Measurements from ENCODE around the gene CDC14A.
A peak's percentile ranks its signal among the peaks of the same experiment; 100 is the strongest.
"Not testable (repeated sequence)": the region's sequence is repeated elsewhere in the genome, so short reads cannot be mapped to it uniquely, and the experiment has no call there.

The CDC14A gene

GRCh38 chr1:100390531-100390930, 38.2 kb downstream of the CDC14A start:
- no peaks in the 10 kb centered on the region for H3K9me3 ChIP-seq (ENCODE audit: control insufficient read depth, insufficient read depth, low read length)
- no peak overlapping the region for H3K9ac ChIP-seq (ENCODE audit: low read depth, low read length)
- H3K4me1 ChIP-seq (ENCODE audit: insufficient read depth, low read length), result peaks cover 16% of the 10 kb centered on the region
- H3K36me3 ChIP-seq (ENCODE audit: insufficient read depth, low read length), result no peaks in the 10 kb centered on the region; the same call in 1 of the 2 replicates

DNA sequence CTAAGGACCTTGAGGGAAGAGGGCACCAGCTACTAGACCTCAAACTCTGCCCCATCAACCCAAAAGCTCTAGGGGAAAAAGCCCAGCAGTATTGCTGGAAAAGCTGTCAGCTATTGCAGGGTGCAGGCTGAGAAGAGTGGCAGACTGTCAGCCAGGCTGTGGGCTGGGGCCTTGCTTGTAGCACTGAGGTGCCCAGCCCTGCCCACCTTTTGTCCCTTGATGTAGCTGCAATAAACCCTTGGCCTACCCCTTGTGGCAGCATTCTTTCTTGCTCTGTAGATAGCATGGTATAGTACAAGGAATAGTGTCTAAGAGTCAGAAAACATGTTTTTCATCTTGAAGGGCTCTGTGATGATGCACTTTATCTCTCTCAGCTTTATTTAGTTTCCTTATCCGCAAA, 39.4 kb downstream of the CDC14A start:
- Histone ChIP-seq H3K36me3 (ENCODE audit: insufficient read depth, low read length) (no peaks in the 10 kb centered on the region; the same call in 1 of the 2 replicates), H3K4me1 (ENCODE audit: insufficient read depth, low read length) (peaks cover 14% of the 10 kb centered on the region), H3K9ac (ENCODE audit: low read depth, low read length) (no peak overlapping the region), H3K9me3 (ENCODE audit: control insufficient read depth, insufficient read depth, low read length) (no peaks in the 10 kb centered on the region)

- no peaks in the 10 kb centered on the region for H3K9me3 ChIP-seq (ENCODE audit: control insufficient read depth, insufficient read depth, low read length)
- H3K36me3 ChIP-seq (ENCODE audit: insufficient read depth, low read length), result no peaks in the 10 kb centered on the region; the same call in 1 of the 2 replicates
- H3K4me1 ChIP-seq (ENCODE audit: insufficient read depth, low read length), result peaks cover 7% of the 10 kb centered on the region
- H3K9ac ChIP-seq (ENCODE audit: low read depth, low read length), result no peak overlapping the region
These were observed 40.5 kb downstream of the CDC14A start for GRCh38 chr1:100392756-100393155.

DNA sequence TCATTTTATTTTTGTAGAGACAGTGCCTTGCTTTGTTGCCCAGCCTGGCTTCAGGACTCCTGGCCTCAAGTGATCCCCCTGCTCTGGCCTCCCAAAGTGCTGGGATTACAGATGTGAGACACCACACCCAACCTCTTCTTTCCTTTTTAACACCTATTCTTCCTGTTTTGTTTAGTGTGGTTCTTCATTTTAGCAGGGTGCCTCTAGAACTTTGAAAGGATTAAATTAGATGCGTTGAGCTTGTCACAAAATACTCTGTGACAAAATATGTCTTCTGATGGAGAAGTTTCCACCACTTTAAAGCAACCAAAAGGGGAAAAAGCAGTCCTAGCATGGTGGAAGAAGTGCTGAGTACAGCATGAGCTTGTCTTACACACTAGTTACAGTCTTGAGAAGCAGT, 42.0 kb downstream of the CDC14A start:
- H3K9me3 ChIP-seq (ENCODE audit: control insufficient read depth, insufficient read depth, low read length), result no peaks in the 10 kb centered on the region
- H3K4me1 ChIP-seq (ENCODE audit: insufficient read depth, low read length), result no peaks in the 10 kb centered on the region
- no peak overlapping the region for H3K9ac ChIP-seq (ENCODE audit: low read depth, low read length)
- no peaks in the 10 kb centered on the region; the same call in 1 of the 2 replicates for H3K36me3 ChIP-seq (ENCODE audit: insufficient read depth, low read length)

DNA sequence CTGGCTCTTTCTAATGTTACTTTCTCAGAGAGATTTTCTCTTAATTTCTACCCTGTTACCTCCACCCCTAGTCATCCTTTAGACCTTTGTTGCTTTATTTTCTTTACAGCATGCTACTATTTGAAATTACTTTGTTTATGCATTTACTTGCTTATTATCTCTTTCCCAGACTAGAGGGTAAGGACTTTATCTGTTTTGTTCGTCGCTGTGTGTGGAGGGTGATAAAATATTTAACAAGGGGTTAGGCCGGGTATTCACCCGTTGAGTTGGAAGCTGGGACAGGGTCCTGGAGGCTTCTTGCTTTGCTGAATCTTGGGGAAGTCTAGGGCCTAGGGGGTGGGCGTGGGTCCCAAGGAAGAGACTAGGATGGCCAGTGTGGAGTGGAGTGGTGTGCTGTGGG, 43.6 kb downstream of the CDC14A start:
- no peak overlapping the region for H3K9ac ChIP-seq (ENCODE audit: low read depth, low read length)
- no peaks in the 10 kb centered on the region for H3K9me3 ChIP-seq (ENCODE audit: control insufficient read depth, insufficient read depth, low read length)
- H3K36me3 ChIP-seq (ENCODE audit: insufficient read depth, low read length), result no peaks in the 10 kb centered on the region; the same call in 1 of the 2 replicates
- peaks cover 5% of the 10 kb centered on the region; the same call in 1 of the 2 replicates for H3K4me1 ChIP-seq (ENCODE audit: insufficient read depth, low read length)

GRCh38 chr1:100396651-100397050, 44.3 kb downstream of the CDC14A start:
- Histone ChIP-seq H3K9ac (ENCODE audit: low read depth, low read length) (no peak overlapping the region), H3K4me1 (ENCODE audit: insufficient read depth, low read length) (peaks cover 6% of the 10 kb centered on the region; the same call in 1 of the 2 replicates), H3K36me3 (ENCODE audit: insufficient read depth, low read length) (no peaks in the 10 kb centered on the region; the same call in 1 of the 2 replicates), H3K9me3 (ENCODE audit: control insufficient read depth, insufficient read depth, low read length) (no peaks in the 10 kb centered on the region)

DNA sequence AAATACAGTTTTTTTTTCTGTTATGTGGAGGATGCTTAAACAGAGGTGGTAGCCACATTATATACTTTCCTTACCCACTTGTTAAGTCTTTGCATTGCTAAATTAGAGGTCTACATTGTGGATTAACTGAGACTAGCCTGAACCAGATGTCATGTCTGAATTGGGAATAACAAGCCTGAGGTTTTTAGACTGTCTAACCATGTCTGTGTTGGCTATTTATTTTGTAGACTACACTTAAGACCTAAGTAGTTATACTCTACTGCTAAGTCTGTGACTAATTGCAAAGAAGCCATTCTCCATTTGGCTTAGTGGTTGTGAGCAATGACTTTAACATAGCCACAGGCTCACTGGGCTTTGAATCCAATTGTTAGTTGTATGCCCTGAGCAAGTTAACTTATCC, 45.4 kb downstream of the CDC14A start:
- Histone ChIP-seq H3K36me3 (ENCODE audit: insufficient read depth, low read length) (no peaks in the 10 kb centered on the region; the same call in 1 of the 2 replicates), H3K4me1 (ENCODE audit: insufficient read depth, low read length) (peaks cover 6% of the 10 kb centered on the region; the same call in 1 of the 2 replicates), H3K9me3 (ENCODE audit: control insufficient read depth, insufficient read depth, low read length) (no peaks in the 10 kb centered on the region), H3K9ac (ENCODE audit: low read depth, low read length) (no peak overlapping the region)

GRCh38 chr1:100398648-100399047, 46.3 kb downstream of the CDC14A start:
- Histone ChIP-seq H3K4me1 (ENCODE audit: insufficient read depth, low read length) (peaks cover 6% of the 10 kb centered on the region; the same call in 1 of the 2 replicates), H3K9ac (ENCODE audit: low read depth, low read length) (no peak overlapping the region), H3K36me3 (ENCODE audit: insufficient read depth, low read length) (no peaks in the 10 kb centered on the region; the same call in 1 of the 2 replicates), H3K9me3 (ENCODE audit: control insufficient read depth, insufficient read depth, low read length) (no peaks in the 10 kb centered on the region)

DNA sequence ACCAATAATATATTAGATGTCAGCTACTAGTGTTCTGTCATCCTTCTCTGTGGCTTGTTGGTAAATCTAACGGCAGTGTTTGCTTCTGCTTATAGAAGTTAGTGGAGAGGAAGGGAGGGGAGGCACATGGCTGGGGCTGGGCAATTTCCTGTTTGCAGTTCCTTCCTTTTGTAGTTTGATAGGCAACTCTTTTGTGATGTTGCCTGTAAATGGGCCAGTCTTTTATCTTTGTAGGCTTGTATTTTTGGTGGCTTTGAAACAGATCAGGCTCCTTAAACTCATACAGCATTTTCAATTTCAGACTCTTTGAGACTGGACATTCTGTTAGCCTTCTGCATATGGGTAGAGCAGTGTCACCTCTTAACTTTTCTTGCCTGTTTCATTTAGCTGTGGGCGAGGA, 48.1 kb downstream of the CDC14A start:
- Histone ChIP-seq H3K9ac (ENCODE audit: low read depth, low read length) (peak overlapping the region; percentile 25; the same call in 1 of the 2 replicates), H3K4me1 (ENCODE audit: insufficient read depth, low read length) (peaks cover 6% of the 10 kb centered on the region; the same call in 1 of the 2 replicates), H3K36me3 (ENCODE audit: insufficient read depth, low read length) (no peaks in the 10 kb centered on the region; the same call in 1 of the 2 replicates), H3K9me3 (ENCODE audit: control insufficient read depth, insufficient read depth, low read length) (no peaks in the 10 kb centered on the region)

- no peaks in the 10 kb centered on the region for H3K9me3 ChIP-seq (ENCODE audit: control insufficient read depth, insufficient read depth, low read length)
- peaks cover 6% of the 10 kb centered on the region; the same call in 1 of the 2 replicates for H3K4me1 ChIP-seq (ENCODE audit: insufficient read depth, low read length)
- H3K9ac ChIP-seq (ENCODE audit: low read depth, low read length), result no peak overlapping the region
- no peaks in the 10 kb centered on the region for H3K36me3 ChIP-seq (ENCODE audit: insufficient read depth, low read length)
These were observed 52.5 kb downstream of the CDC14A start for GRCh38 chr1:100404821-100405220.

GRCh38 chr1:100405902-100406301, 53.6 kb downstream of the CDC14A start:
- not testable (repeated sequence) for H3K9me3 ChIP-seq (ENCODE audit: control insufficient read depth, insufficient read depth, low read length); H3K4me1 ChIP-seq (ENCODE audit: insufficient read depth, low read length); H3K36me3 ChIP-seq (ENCODE audit: insufficient read depth, low read length); H3K9ac ChIP-seq (ENCODE audit: low read depth, low read length)

DNA sequence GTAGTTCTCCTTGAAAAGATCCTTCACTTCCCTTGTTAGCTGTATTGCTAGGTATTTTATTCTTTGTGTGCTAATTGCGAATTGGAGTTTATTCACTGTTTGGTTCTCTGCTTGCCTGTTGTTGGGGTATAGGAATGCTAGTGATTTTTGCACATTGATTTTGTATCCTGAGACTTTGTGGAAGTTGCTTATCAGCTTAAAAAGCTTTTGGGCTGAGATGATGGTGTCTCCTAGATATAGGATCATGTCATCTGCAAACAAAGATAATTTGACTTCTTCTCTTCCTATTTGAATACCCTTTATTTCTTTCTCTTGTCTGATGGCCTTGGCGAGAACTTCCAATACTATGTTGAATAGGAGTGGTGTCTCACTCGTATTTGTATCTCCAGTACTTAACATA, 55.1 kb downstream of the CDC14A start:
- not testable (repeated sequence) for H3K9ac ChIP-seq (ENCODE audit: low read depth, low read length); H3K36me3 ChIP-seq (ENCODE audit: insufficient read depth, low read length); H3K4me1 ChIP-seq (ENCODE audit: insufficient read depth, low read length); H3K9me3 ChIP-seq (ENCODE audit: control insufficient read depth, insufficient read depth, low read length)

GRCh38 chr1:100411019-100411418, 58.7 kb downstream of the CDC14A start:
- Histone ChIP-seq H3K9ac (ENCODE audit: low read depth, low read length) (no peak overlapping the region), H3K9me3 (ENCODE audit: control insufficient read depth, insufficient read depth, low read length) (no peaks in the 10 kb centered on the region), H3K4me1 (ENCODE audit: insufficient read depth, low read length) (0 out of 2 replicates have a peak, but pooled peaks cover 6% of the 10 kb centered on the region), H3K36me3 (ENCODE audit: insufficient read depth, low read length) (no peaks in the 10 kb centered on the region)

DNA sequence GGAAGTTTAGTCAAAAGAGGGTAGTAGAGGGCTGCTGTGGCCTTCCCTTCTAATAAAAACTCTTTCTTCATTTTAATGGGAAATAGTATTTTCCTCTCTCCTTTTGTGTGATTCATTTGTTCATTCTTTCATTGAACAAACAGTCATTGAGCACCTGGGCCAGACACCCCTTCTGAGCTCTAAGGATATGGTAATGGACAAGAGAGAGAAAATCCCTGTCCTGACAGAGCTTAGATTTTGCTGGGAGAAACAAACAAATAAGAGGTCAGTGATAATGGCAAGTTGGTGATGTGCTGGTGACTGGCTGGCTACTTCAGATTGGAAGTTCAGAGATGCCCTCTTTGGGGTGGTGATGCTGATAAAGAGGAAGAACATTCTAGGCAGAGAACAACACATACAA, 59.3 kb downstream of the CDC14A start:
- Histone ChIP-seq H3K4me1 (ENCODE audit: insufficient read depth, low read length) (0 out of 2 replicates have a peak, but pooled peaks cover 6% of the 10 kb centered on the region), H3K9ac (ENCODE audit: low read depth, low read length) (no peak overlapping the region), H3K9me3 (ENCODE audit: control insufficient read depth, insufficient read depth, low read length) (no peaks in the 10 kb centered on the region), H3K36me3 (ENCODE audit: insufficient read depth, low read length) (no peaks in the 10 kb centered on the region)

DNA sequence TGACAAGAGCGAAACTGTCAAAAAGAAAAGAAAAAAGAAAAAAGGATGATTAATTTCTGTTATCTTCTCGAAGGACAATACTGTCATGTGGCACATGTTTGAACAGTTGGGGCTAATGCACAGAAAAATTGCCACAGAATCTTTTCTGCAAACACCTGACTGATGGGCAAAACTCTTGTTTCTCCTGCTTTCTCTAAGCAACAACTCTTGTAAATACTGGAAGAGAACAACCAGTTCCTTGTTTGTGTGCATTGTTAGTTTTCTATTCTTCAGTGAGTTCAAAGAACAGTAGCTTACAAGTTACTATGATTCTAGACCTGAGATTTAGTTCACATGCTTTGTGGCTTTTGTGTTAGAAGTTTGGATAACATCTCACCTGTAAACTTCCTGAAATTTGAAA, 60.7 kb downstream of the CDC14A start:
- Histone ChIP-seq H3K36me3 (ENCODE audit: insufficient read depth, low read length) (no peaks in the 10 kb centered on the region), H3K9ac (ENCODE audit: low read depth, low read length) (no peak overlapping the region), H3K4me1 (ENCODE audit: insufficient read depth, low read length) (0 out of 2 replicates have a peak, but pooled peaks cover 10% of the 10 kb centered on the region), H3K9me3 (ENCODE audit: control insufficient read depth, insufficient read depth, low read length) (no peaks in the 10 kb centered on the region)

All from ES-I3 (cell line).